ENCODE results near the gene OR13J1. TPM values are rescaled to one million over a fixed set of nuclear protein-coding genes. Genes with fewer than 3 reads are reported as not detected.

Gene OR13J1
- total RNA-seq = not detected

GRCh38 chr9:35870351-35870923 is at the start of gene OR13J1:
Gene OR13J1, minus strand, starts transcription at chr9:35870401. Its CDS starts 0 bp downstream, at chr9:35870401.

GRCh38 chr9:35909274-35909673 is 39.1 kb upstream of the OR13J1 start, which contains the start of gene SPAAR:
Gene SPAAR, plus strand, starts transcription at chr9:35909490. Its CDS starts 974 bp downstream, at chr9:35910464.

GRCh38 chr9:35905912-35906679 is 35.9 kb upstream of the OR13J1 start, which contains the start of gene HRCT1:
Gene HRCT1, plus strand, starts transcription at chr9:35906202. Its CDS starts 86 bp downstream, at chr9:35906288.

GRCh38 chr9:35829084-35829763 is 41.0 kb downstream of the OR13J1 start, which contains the start of gene TMEM8B:
Gene TMEM8B, plus strand, starts transcription at chr9:35829228. Its CDS starts 220 bp downstream, at chr9:35829448.

GRCh38 chr9:35828716-35829083 is 41.5 kb downstream of the OR13J1 start, which contains the start of gene FAM221B:
Gene FAM221B, minus strand, starts transcription at chr9:35828732. Its CDS starts 2,571 bp downstream, at chr9:35826161.

Other genes with a start within 250 kb of the OR13J1 start
- not detected for gene SIT1, start 219.5 kb downstream of the OR13J1 start, total RNA-seq
- gene RMRP, start 212.4 kb downstream of the OR13J1 start, total RNA-seq = 144,204 TPM
- gene CCDC107, start 212.1 kb downstream of the OR13J1 start, total RNA-seq = 11.5 TPM
- 0.46 TPM for gene ARHGEF39, start 205.2 kb downstream of the OR13J1 start, total RNA-seq
- gene CA9, start 196.5 kb downstream of the OR13J1 start, total RNA-seq = 1.2 TPM
- 14.1 TPM for gene TPM2, start 180.5 kb downstream of the OR13J1 start, total RNA-seq
- gene TLN1, start 138.2 kb downstream of the OR13J1 start, total RNA-seq = 24.9 TPM
- 33.0 TPM for gene CREB3, start 137.7 kb downstream of the OR13J1 start, total RNA-seq
- gene GBA2, start 121.2 kb downstream of the OR13J1 start, total RNA-seq = 60.7 TPM
- 19.1 TPM for gene RGP1, start 121.1 kb downstream of the OR13J1 start, total RNA-seq
- gene MSMP, start 116.1 kb downstream of the OR13J1 start, total RNA-seq = not detected
- gene NPR2, start 78.8 kb downstream of the OR13J1 start, total RNA-seq = 11.3 TPM
- gene SPAG8, start 58.1 kb downstream of the OR13J1 start, total RNA-seq = 8.3 TPM
- 13.4 TPM for gene HINT2, start 55.4 kb downstream of the OR13J1 start, total RNA-seq
- gene FAM221B, start 41.7 kb downstream of the OR13J1 start, total RNA-seq = 0.23 TPM
- gene TMEM8B, start 41.2 kb downstream of the OR13J1 start, total RNA-seq = 10.4 TPM
- not detected for gene HRCT1, start 35.8 kb upstream of the OR13J1 start, total RNA-seq
- gene SPAAR, start 39.1 kb upstream of the OR13J1 start, total RNA-seq = 0.46 TPM
- not detected for gene OR2S2, start 87.8 kb upstream of the OR13J1 start, total RNA-seq
- 9.0 TPM for gene RECK, start 166.5 kb upstream of the OR13J1 start, total RNA-seq

Measured in diencephalon (tissue), 1 donor.